Astrocyte (in vitro differentiated cells and primary cell): ENCODE data around the gene DACT1. TPM values are rescaled to one million over a fixed set of nuclear protein-coding genes. Genes with fewer than 3 reads are reported as not detected.

Experiments used
- DNase-seq: peaks from one replicate; pipeline ENCODE4 v3.0.0-alpha.2; 2010; ENCODE audit warnings: low read depth
- FAIRE-seq: peaks from 2 replicates; lab custom pipeline; 2011; peaks lifted over from hg19 to GRCh38; lab: Jason Lieb, UNC
- H2AFZ ChIP-seq: 2 replicates; pipeline ENCODE4 v1.6.0; 2012; ENCODE audit warnings: low read depth, low read length, inconsistent platforms
- H3K27ac ChIP-seq: 2 replicates; pipeline ENCODE4 v1.5.1; 2011; ENCODE audit warnings: low read depth, low read length, inconsistent platforms
- H3K27me3 ChIP-seq: 2 replicates; pipeline ENCODE4 v1.6.0; 2011; ENCODE audit warnings: low read length, inconsistent platforms; ENCODE audit not compliant: insufficient read depth
- H3K36me3 ChIP-seq: 2 replicates; pipeline ENCODE4 v1.5.1; 2011; ENCODE audit warnings: low read length, inconsistent platforms; ENCODE audit not compliant: insufficient read depth
- H3K4me1 ChIP-seq: 2 replicates; pipeline ENCODE4 v1.5.1; 2011; ENCODE audit warnings: low read length, inconsistent platforms; ENCODE audit not compliant: insufficient read depth
- H3K4me2 ChIP-seq: 2 replicates; pipeline ENCODE4 v1.6.0; 2012; ENCODE audit warnings: low read length, inconsistent platforms
- H3K4me3 ChIP-seq: 2 replicates; pipeline ENCODE4 v1.5.1; 2011; ENCODE audit warnings: low read depth, mild to moderate bottlenecking, low read length, inconsistent platforms; ENCODE audit not compliant: insufficient read depth
- H3K79me2 ChIP-seq: 2 replicates; pipeline ENCODE4 v1.6.0; 2012; ENCODE audit warnings: mild to moderate bottlenecking, low read length, inconsistent platforms; ENCODE audit not compliant: insufficient read depth
- H3K9ac ChIP-seq: 2 replicates; pipeline ENCODE4 v1.6.0; 2012; ENCODE audit warnings: mild to moderate bottlenecking, low read length, inconsistent platforms
- H3K9me3 ChIP-seq: 2 replicates; pipeline ENCODE4 v1.5.1; 2012; ENCODE audit warnings: low read depth, mild to moderate bottlenecking, low read length, inconsistent platforms; ENCODE audit not compliant: insufficient read depth
- H4K20me1 ChIP-seq: 2 replicates; pipeline ENCODE4 v1.6.0; 2012; ENCODE audit warnings: low read length, inconsistent platforms; ENCODE audit not compliant: insufficient read depth
- H3K27ac Mint-ChIP-seq: one replicate; pipeline ENCODE4 v1.8.0; 2021; ENCODE audit warnings: mild to moderate bottlenecking, mixed read lengths; ENCODE audit not compliant: unreplicated experiment
- H3K27me3 Mint-ChIP-seq: one replicate; pipeline ENCODE4 v1.8.0; 2021; ENCODE audit warnings: low read depth, mixed read lengths; ENCODE audit not compliant: unreplicated experiment
- H3K36me3 Mint-ChIP-seq: one replicate; pipeline ENCODE4 v1.8.0; 2021; ENCODE audit warnings: low read depth, mixed read lengths; ENCODE audit not compliant: unreplicated experiment
- H3K4me1 Mint-ChIP-seq: one replicate; pipeline ENCODE4 v1.8.0; 2021; ENCODE audit warnings: low read depth, mixed read lengths; ENCODE audit not compliant: unreplicated experiment
- H3K4me3 Mint-ChIP-seq: one replicate; pipeline ENCODE4 v1.8.0; 2021; ENCODE audit warnings: mild to moderate bottlenecking, moderate library complexity, mixed read lengths; ENCODE audit not compliant: unreplicated experiment
- H3K9me3 Mint-ChIP-seq: one replicate; pipeline ENCODE4 v1.8.0; 2021; ENCODE audit warnings: mild to moderate bottlenecking, mixed read lengths; ENCODE audit not compliant: unreplicated experiment
- CTCF ChIP-seq: IDR thresholded peaks from 2 replicates; pipeline ENCODE4 v1.5.1; 2011; ENCODE audit warnings: low read depth, mild to moderate bottlenecking, inconsistent platforms, low read length, moderate library complexity; ENCODE audit not compliant: insufficient read depth
- EZH2 ChIP-seq: IDR thresholded peaks from 2 replicates; pipeline ENCODE4 v1.6.1; 2012; ENCODE audit warnings: mild to moderate bottlenecking, low read length, inconsistent platforms; ENCODE audit not compliant: insufficient read depth
- total RNA-seq: library from RNA; stranded (reverse); gene quantifications from 2 replicates; pipeline ENCODE4 v1.2.1, GENCODE V29; 2021

Gene DACT1
- total RNA-seq, 1 donor from 2014 or later = 49.3 TPM

- H3K9me3 Mint-ChIP-seq = no peaks in the 10 kb centered on the region
- no peaks in the 10 kb centered on the region for H3K9me3 ChIP-seq
- peaks cover 24% of the 10 kb centered on the region for H3K4me1 Mint-ChIP-seq
- H3K36me3 ChIP-seq = no peaks in the 10 kb centered on the region
- no peaks in the 10 kb centered on the region for H4K20me1 ChIP-seq
- FAIRE-seq (no peak), DNase-seq (no peak)
- no peak overlapping the region for H3K4me3 Mint-ChIP-seq
- no peaks in the 10 kb centered on the region for H3K27me3 Mint-ChIP-seq
- no peak overlapping the region for H3K27ac ChIP-seq
- no peaks in the 10 kb centered on the region for H3K79me2 ChIP-seq
- peaks cover 28% of the 10 kb centered on the region for H3K4me1 ChIP-seq
- H3K4me3 ChIP-seq = no peak overlapping the region
- H2AFZ ChIP-seq = no peak overlapping the region
- no peaks in the 10 kb centered on the region for H3K36me3 Mint-ChIP-seq
- H3K4me2 ChIP-seq = no peak overlapping the region
- no peak overlapping the region for H3K27ac Mint-ChIP-seq
- H3K27me3 ChIP-seq = peaks cover 2% of the 10 kb centered on the region
- no peak for TF ChIP-seq CTCF
- no peak for TF ChIP-seq EZH2
- H3K9ac ChIP-seq = no peak overlapping the region
Measured at GRCh38 chr14:58629281-58629680, 8.5 kb upstream of the DACT1 start.

- TF ChIP-seq CTCF (no peak), EZH2 (no peak)
- Mint-ChIP-seq H3K4me1 (peaks cover 42% of the 10 kb centered on the region), H3K4me3 (no peak overlapping the region), H3K27ac (no peak overlapping the region), H3K9me3 (no peaks in the 10 kb centered on the region), H3K27me3 (no peaks in the 10 kb centered on the region), H3K36me3 (no peaks in the 10 kb centered on the region)
- Histone ChIP-seq H4K20me1 (no peaks in the 10 kb centered on the region), H3K9me3 (no peaks in the 10 kb centered on the region), H3K4me1 (peaks cover 40% of the 10 kb centered on the region), H3K4me2 (no peak overlapping the region), H3K79me2 (no peaks in the 10 kb centered on the region), H3K27ac (no peak overlapping the region), H3K4me3 (no peak overlapping the region), H3K27me3 (peaks cover 2% of the 10 kb centered on the region), H3K36me3 (no peaks in the 10 kb centered on the region), H2AFZ (peak overlapping the region; percentile 32), H3K9ac (no peak overlapping the region)
- FAIRE-seq (no peak), DNase-seq (no peak)
Measured at GRCh38 chr14:58631732-58632131, 6.0 kb upstream of the DACT1 start.

- peaks cover 2% of the 10 kb centered on the region for H3K27me3 ChIP-seq
- Mint-ChIP-seq H3K36me3 (no peaks in the 10 kb centered on the region), H3K4me3 (peak overlapping the region; percentile 5), H3K27me3 (no peaks in the 10 kb centered on the region), H3K27ac (peak overlapping the region; percentile 50), H3K4me1 (peaks cover 38% of the 10 kb centered on the region), H3K9me3 (no peaks in the 10 kb centered on the region)
- no peaks in the 10 kb centered on the region for H3K9me3 ChIP-seq
- peak; percentile 66 for FAIRE-seq
- H3K9ac ChIP-seq = no peak overlapping the region
- H3K27ac ChIP-seq = no peak overlapping the region
- H2AFZ ChIP-seq = no peak overlapping the region
- peaks cover 25% of the 10 kb centered on the region for H3K4me1 ChIP-seq
- H3K4me2 ChIP-seq = peak overlapping the region; percentile 50
- H3K4me3 ChIP-seq = no peak overlapping the region
- DNase-seq = peak; percentile 73
- H4K20me1 ChIP-seq = no peaks in the 10 kb centered on the region
- no peaks in the 10 kb centered on the region for H3K36me3 ChIP-seq
- peaks cover 5% of the 10 kb centered on the region for H3K79me2 ChIP-seq
- TF ChIP-seq CTCF (no peak), EZH2 (no peak)
Measured at GRCh38 chr14:58633831-58634230, 3.9 kb upstream of the DACT1 start.
